CD4-positive, CD25-positive, alpha-beta regulatory T cell (primary cell): ENCODE results near the gene RNF40. TPM values are rescaled to one million over a fixed set of nuclear protein-coding genes. Genes with fewer than 3 reads are reported as not detected.
A peak's percentile ranks its signal among the peaks of the same experiment; 100 is the strongest.

Source experiments
- ATAC-seq, 2 donors: fragments of 150-1000 bp; cut with Tn5 transposase; one replicate each; pipeline ENCODE4 v1.10.0; 2021; ENCODE audit warnings: low read depth in 2 of 2, moderate number of reproducible peaks in 2 of 2, moderate library complexity in 1 of 2
- DNase-seq, 3 donors: peaks; one replicate each; pipeline versions ENCODE4 v3.0.0 to v3.0.0-alpha.2; 2012 to 2022; ENCODE audit warnings: mixed read lengths in 1 of 3
- H3K27ac ChIP-seq: one replicate; pipeline ENCODE4 v1.7.0; 2013; ENCODE audit warnings: mild to moderate bottlenecking, low read length; ENCODE audit not compliant: insufficient read depth, poor library complexity, severe bottlenecking
- H3K27me3 ChIP-seq: one replicate; pipeline ENCODE4 v1.7.0; 2013; ENCODE audit warnings: low read length; ENCODE audit not compliant: control insufficient read depth, insufficient read depth
- H3K36me3 ChIP-seq: one replicate; pipeline ENCODE4 v1.7.0; 2013; ENCODE audit warnings: mild to moderate bottlenecking, low read length, moderate library complexity; ENCODE audit not compliant: control insufficient read depth, insufficient read depth
- H3K4me1 ChIP-seq: 2 replicates; pipeline ENCODE4 v1.7.0; 2013; ENCODE audit warnings: mild to moderate bottlenecking, low read length; ENCODE audit not compliant: insufficient read depth, control insufficient read depth, poor library complexity, severe bottlenecking
- H3K4me3 ChIP-seq: one replicate; pipeline ENCODE4 v1.7.0; 2013; ENCODE audit warnings: low read depth, mild to moderate bottlenecking, low read length, moderate library complexity
- H3K9me3 ChIP-seq, 2 experiments: 1 replicate in 1 of 2; 2 replicates in 1 of 2; pipeline ENCODE4 v1.7.0; 2013; ENCODE audit warnings: low read length in 2 of 2, mild to moderate bottlenecking in 1 of 2, moderate library complexity in 1 of 2; ENCODE audit not compliant: control insufficient read depth in 2 of 2
- H3K27ac Mint-ChIP-seq, 3 donors: one replicate each; pipeline ENCODE4 v1.8.0; 2020 to 2022; ENCODE audit warnings: mild to moderate bottlenecking in 3 of 3, mixed read lengths in 3 of 3, moderate library complexity in 2 of 3
- H3K27me3 Mint-ChIP-seq: one replicate; pipeline ENCODE4 v1.8.0; 2022; ENCODE audit warnings: mild to moderate bottlenecking, mixed read lengths
- H3K36me3 Mint-ChIP-seq: one replicate; pipeline ENCODE4 v1.8.0; 2020; ENCODE audit warnings: mixed read lengths
- H3K4me1 Mint-ChIP-seq, 4 donors: one replicate each; pipeline ENCODE4 v1.8.0; 2020 to 2022; ENCODE audit warnings: mixed read lengths in 4 of 4, mild to moderate bottlenecking in 1 of 4
- H3K4me3 Mint-ChIP-seq, 4 donors: one replicate each; pipeline ENCODE4 v1.8.0; 2020 to 2022; ENCODE audit warnings: mild to moderate bottlenecking in 4 of 4, mixed read lengths in 4 of 4, moderate library complexity in 3 of 4
- H3K9me3 Mint-ChIP-seq, 7 donors: one replicate each; pipeline ENCODE4 v1.8.0; 2020 to 2022; ENCODE audit warnings: mixed read lengths in 7 of 7, mild to moderate bottlenecking in 3 of 7, moderate library complexity in 2 of 7
- polyA plus RNA-seq, 4 donors: library from polyadenylated mRNA; unstranded; fragments of 300-500 nt; fragmentation: Illumina TruSeq; gene quantifications; one replicate each; pipeline ENCODE4 v1.2.3, GENCODE V29; 2021
- total RNA-seq: library from RNA; stranded (reverse); gene quantifications from one replicate; pipeline ENCODE4 v1.2.3, GENCODE V29; 2022

The RNF40 gene
- total and polyA plus RNA-seq, 5 donors from 2014 or later, result 19.0 to 66.2 (median 25.9) TPM

GRCh38 chr16:30775392-30776188 lies 13.5 kb downstream of the RNF40 start:
- no peak overlapping the region for H3K27ac Mint-ChIP-seq

GRCh38 chr16:30777591-30778297 lies 15.6 kb downstream of the RNF40 start:
- peak overlapping the region in 1 of 3 donors; percentile 69 for H3K27ac Mint-ChIP-seq
- DNase-seq (no peak), ATAC-seq (no peak)
- peaks cover 2% of the 10 kb centered on the region for H3K27me3 ChIP-seq
- peaks cover 19% of the 10 kb centered on the region for H3K4me1 ChIP-seq
- H3K4me1 Mint-ChIP-seq, result peaks cover 5 to 29% (median 7%) of the 10 kb centered on the region in 4 donors
- no peak overlapping the region for H3K4me3 ChIP-seq
- no peak overlapping the region for H3K27ac ChIP-seq
- H3K36me3 Mint-ChIP-seq, result peaks cover 9% of the 10 kb centered on the region
- H3K4me3 Mint-ChIP-seq, result peak overlapping the region in 3 of 4 donors; percentile 62 to 86 (median 79)
- H3K9me3 Mint-ChIP-seq, result no peaks in the 10 kb centered on the region
- no peaks in the 10 kb centered on the region for H3K9me3 ChIP-seq
- peaks cover 13% of the 10 kb centered on the region for H3K36me3 ChIP-seq
- peaks cover 7% of the 10 kb centered on the region for H3K27me3 Mint-ChIP-seq

More at GRCh38 chr16:30775392-30776188, 13.5 kb downstream of the RNF40 start:
- H3K27me3 ChIP-seq, result peaks cover 2% of the 10 kb centered on the region
- Mint-ChIP-seq H3K4me1 (peaks cover 5 to 33% (median 8%) of the 10 kb centered on the region in 4 donors), H3K36me3 (peaks cover 15% of the 10 kb centered on the region), H3K27me3 (no peaks in the 10 kb centered on the region), H3K9me3 (no peaks in the 10 kb centered on the region), H3K4me3 (peak overlapping the region; percentile 72 to 90 (median 88))
- peak overlapping the region; percentile 61 for H3K4me3 ChIP-seq
- peaks cover 32% of the 10 kb centered on the region for H3K36me3 ChIP-seq
- DNase-seq (peak; percentile 17 to 75 (median 30)), ATAC-seq (peak; percentile 77 to 78)
- no peaks in the 10 kb centered on the region for H3K9me3 ChIP-seq
- peaks cover 19% of the 10 kb centered on the region for H3K4me1 ChIP-seq
- no peak overlapping the region for H3K27ac ChIP-seq

- Mint-ChIP-seq H3K4me1 (peaks cover 5 to 23% (median 7%) of the 10 kb centered on the region in 4 donors), H3K27ac (peak overlapping the region in 1 of 3 donors; percentile 46), H3K9me3 (no peaks in the 10 kb centered on the region), H3K27me3 (peaks cover 7% of the 10 kb centered on the region), H3K36me3 (peaks cover 3% of the 10 kb centered on the region), H3K4me3 (peak overlapping the region in 3 of 4 donors; percentile 44 to 69 (median 52))
- Histone ChIP-seq H3K4me1 (peaks cover 19% of the 10 kb centered on the region), H3K36me3 (peaks cover 4% of the 10 kb centered on the region), H3K4me3 (no peak overlapping the region), H3K9me3 (no peaks in the 10 kb centered on the region), H3K27ac (no peak overlapping the region), H3K27me3 (peaks cover 2% of the 10 kb centered on the region)
- DNase-seq (no peak), ATAC-seq (no peak)
Observed at GRCh38 chr16:30778549-30779244, 16.6 kb downstream of the RNF40 start.

GRCh38 chr16:30779596-30779995 lies 17.5 kb downstream of the RNF40 start:
- peaks cover 2% of the 10 kb centered on the region for H3K27me3 ChIP-seq
- peaks cover 18% of the 10 kb centered on the region for H3K4me1 ChIP-seq
- ATAC-seq (no peak), DNase-seq (no peak)
- Mint-ChIP-seq H3K4me3 (peak overlapping the region in 1 of 4 donors; percentile 44), H3K36me3 (no peaks in the 10 kb centered on the region), H3K27ac (peak overlapping the region in 1 of 3 donors; percentile 34), H3K9me3 (no peaks in the 10 kb centered on the region), H3K27me3 (peaks cover 11% of the 10 kb centered on the region), H3K4me1 (peaks cover 5 to 23% (median 7%) of the 10 kb centered on the region in 4 donors)
- peaks cover 2% of the 10 kb centered on the region for H3K36me3 ChIP-seq
- no peaks in the 10 kb centered on the region for H3K9me3 ChIP-seq
- no peak overlapping the region for H3K27ac ChIP-seq
- H3K4me3 ChIP-seq, result no peak overlapping the region

GRCh38 chr16:30780021-30780420 lies 17.9 kb downstream of the RNF40 start:
- DNase-seq (no peak), ATAC-seq (no peak)
- Histone ChIP-seq H3K4me3 (no peak overlapping the region), H3K36me3 (no peaks in the 10 kb centered on the region), H3K4me1 (peaks cover 14% of the 10 kb centered on the region), H3K27me3 (peaks cover 2% of the 10 kb centered on the region), H3K27ac (no peak overlapping the region), H3K9me3 (no peaks in the 10 kb centered on the region)
- H3K27ac Mint-ChIP-seq, result peak overlapping the region in 1 of 3 donors; percentile 34
- H3K36me3 Mint-ChIP-seq, result no peaks in the 10 kb centered on the region
- no peaks in the 10 kb centered on the region for H3K9me3 Mint-ChIP-seq
- peaks cover 5 to 22% (median 10%) of the 10 kb centered on the region in 4 donors for H3K4me1 Mint-ChIP-seq
- peaks cover 15% of the 10 kb centered on the region for H3K27me3 Mint-ChIP-seq
- H3K4me3 Mint-ChIP-seq, result no peak overlapping the region

GRCh38 chr16:30780549-30780948 lies 18.4 kb downstream of the RNF40 start:
- H3K27me3 ChIP-seq, result peaks cover 5% of the 10 kb centered on the region
- no peaks in the 10 kb centered on the region for H3K9me3 ChIP-seq
- H3K36me3 ChIP-seq, result no peaks in the 10 kb centered on the region
- peaks cover 21% of the 10 kb centered on the region for H3K27me3 Mint-ChIP-seq
- peak overlapping the region in 1 of 3 donors; percentile 10 for H3K27ac Mint-ChIP-seq
- peaks cover 5 to 18% (median 11%) of the 10 kb centered on the region in 4 donors for H3K4me1 Mint-ChIP-seq
- ATAC-seq (no peak), DNase-seq (no peak)
- no peaks in the 10 kb centered on the region for H3K9me3 Mint-ChIP-seq
- H3K4me1 ChIP-seq, result peaks cover 9% of the 10 kb centered on the region
- H3K27ac ChIP-seq, result no peak overlapping the region
- H3K4me3 ChIP-seq, result no peak overlapping the region
- no peak overlapping the region for H3K4me3 Mint-ChIP-seq
- H3K36me3 Mint-ChIP-seq, result no peaks in the 10 kb centered on the region

- DNase-seq, result no peak
- Mint-ChIP-seq H3K9me3 (no peaks in the 10 kb centered on the region), H3K27ac (no peak overlapping the region), H3K4me1 (peaks cover 0 to 12% (median 5%) of the 10 kb centered on the region in 4 donors), H3K36me3 (no peaks in the 10 kb centered on the region), H3K27me3 (peaks cover 34% of the 10 kb centered on the region), H3K4me3 (no peak overlapping the region)
- Histone ChIP-seq H3K4me1 (peaks cover 16% of the 10 kb centered on the region), H3K36me3 (no peaks in the 10 kb centered on the region), H3K27me3 (peaks cover 5% of the 10 kb centered on the region), H3K9me3 (no peaks in the 10 kb centered on the region), H3K27ac (no peak overlapping the region), H3K4me3 (no peak overlapping the region)
- no peak for ATAC-seq
Observed at GRCh38 chr16:30782486-30783279, 20.6 kb downstream of the RNF40 start.
